Bronchial epithelial cell (primary cell): ENCODE data around the gene ULBP1. TPM values are rescaled to one million over a fixed set of nuclear protein-coding genes. Genes with fewer than 3 reads are reported as not detected.

Experiments used
- DNase-seq: peaks from one replicate; pipeline ENCODE4 v3.0.0-alpha.2; 2010; ENCODE audit warnings: low read depth
- FAIRE-seq: peaks from 2 replicates; lab custom pipeline; 2011; peaks lifted over from hg19 to GRCh38; lab: Jason Lieb, UNC
- H3K27me3 ChIP-seq: 2 replicates; pipeline ENCODE4 v1.5.1; 2011; ENCODE audit warnings: low read length; ENCODE audit not compliant: control insufficient read depth, insufficient read depth
- H3K36me3 ChIP-seq: 2 replicates; pipeline ENCODE4 v1.5.1; 2011; ENCODE audit warnings: low read length; ENCODE audit not compliant: control insufficient read depth, insufficient read depth
- H3K4me3 ChIP-seq: 2 replicates; pipeline ENCODE4 v1.5.1; 2011; ENCODE audit warnings: mild to moderate bottlenecking, low read depth, low read length, control low read depth
- total RNA-seq: library from RNA; depleted of rRNA; stranded (reverse); fragments of >200 nt; gene quantifications from 2 replicates; pipeline ENCODE4 v1.2.1, GENCODE V29; 2014
- TF ChIP-seq, protein P1 (sequence below): IDR thresholded peaks from 2 replicates; pipeline ENCODE4 v1.5.1; 2011; ENCODE audit warnings: mild to moderate bottlenecking, moderate library complexity, low read length, control low read depth, inconsistent platforms; ENCODE audit not compliant: insufficient read depth, severe bottlenecking

Gene ULBP1
- total RNA-seq, 1 donor from 2014 or later, result 1.1 TPM

GRCh38 chr6:149984773-149985172, 21.0 kb downstream of the ULBP1 start:
- TF ChIP-seq, protein P1, sequence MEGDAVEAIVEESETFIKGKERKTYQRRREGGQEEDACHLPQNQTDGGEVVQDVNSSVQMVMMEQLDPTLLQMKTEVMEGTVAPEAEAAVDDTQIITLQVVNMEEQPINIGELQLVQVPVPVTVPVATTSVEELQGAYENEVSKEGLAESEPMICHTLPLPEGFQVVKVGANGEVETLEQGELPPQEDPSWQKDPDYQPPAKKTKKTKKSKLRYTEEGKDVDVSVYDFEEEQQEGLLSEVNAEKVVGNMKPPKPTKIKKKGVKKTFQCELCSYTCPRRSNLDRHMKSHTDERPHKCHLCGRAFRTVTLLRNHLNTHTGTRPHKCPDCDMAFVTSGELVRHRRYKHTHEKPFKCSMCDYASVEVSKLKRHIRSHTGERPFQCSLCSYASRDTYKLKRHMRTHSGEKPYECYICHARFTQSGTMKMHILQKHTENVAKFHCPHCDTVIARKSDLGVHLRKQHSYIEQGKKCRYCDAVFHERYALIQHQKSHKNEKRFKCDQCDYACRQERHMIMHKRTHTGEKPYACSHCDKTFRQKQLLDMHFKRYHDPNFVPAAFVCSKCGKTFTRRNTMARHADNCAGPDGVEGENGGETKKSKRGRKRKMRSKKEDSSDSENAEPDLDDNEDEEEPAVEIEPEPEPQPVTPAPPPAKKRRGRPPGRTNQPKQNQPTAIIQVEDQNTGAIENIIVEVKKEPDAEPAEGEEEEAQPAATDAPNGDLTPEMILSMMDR, result no peak
- H3K4me3 ChIP-seq, result no peak overlapping the region
- DNase-seq (no peak), FAIRE-seq (no peak)
- peaks cover 44% of the 10 kb centered on the region for H3K27me3 ChIP-seq
- H3K36me3 ChIP-seq, result no peaks in the 10 kb centered on the region

DNA sequence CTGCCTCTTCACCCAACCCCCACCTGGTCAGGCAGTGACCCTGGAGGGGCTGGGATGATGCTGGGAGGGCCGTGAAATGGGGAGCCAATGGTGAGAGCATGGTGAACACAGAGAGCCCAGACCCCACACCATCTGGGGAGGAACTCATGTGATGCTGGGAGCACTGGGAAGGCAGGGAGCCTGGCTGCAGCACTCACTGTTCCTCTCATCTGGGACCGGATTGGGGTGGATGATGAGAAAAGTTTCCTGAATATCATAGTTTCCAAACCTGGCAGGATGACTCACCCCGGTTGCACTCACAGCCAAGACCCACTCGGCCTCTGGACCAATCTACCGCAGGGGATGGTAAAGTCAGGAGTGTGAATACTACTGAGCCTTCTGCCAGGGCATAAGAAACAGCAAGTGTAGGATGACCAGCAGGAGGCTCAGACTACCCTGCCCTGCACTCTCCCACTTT, 21.8 kb downstream of the ULBP1 start:
- FAIRE-seq (no peak), DNase-seq (peak; percentile 22)
- TF ChIP-seq, protein P1, result no peak
- Histone ChIP-seq H3K36me3 (no peaks in the 10 kb centered on the region), H3K27me3 (peaks cover 51% of the 10 kb centered on the region), H3K4me3 (no peak overlapping the region)

- DNase-seq (no peak), FAIRE-seq (no peak)
- peaks cover 65% of the 10 kb centered on the region for H3K27me3 ChIP-seq
- TF ChIP-seq, protein P1, result no peak
- no peak overlapping the region for H3K4me3 ChIP-seq
- no peaks in the 10 kb centered on the region for H3K36me3 ChIP-seq
These were observed 23.9 kb downstream of the ULBP1 start for GRCh38 chr6:149987602-149988107.

GRCh38 chr6:149988550-149989346, 25.0 kb downstream of the ULBP1 start:
- TF ChIP-seq, protein P1, result no peak
- DNase-seq (no peak), FAIRE-seq (no peak)

DNA sequence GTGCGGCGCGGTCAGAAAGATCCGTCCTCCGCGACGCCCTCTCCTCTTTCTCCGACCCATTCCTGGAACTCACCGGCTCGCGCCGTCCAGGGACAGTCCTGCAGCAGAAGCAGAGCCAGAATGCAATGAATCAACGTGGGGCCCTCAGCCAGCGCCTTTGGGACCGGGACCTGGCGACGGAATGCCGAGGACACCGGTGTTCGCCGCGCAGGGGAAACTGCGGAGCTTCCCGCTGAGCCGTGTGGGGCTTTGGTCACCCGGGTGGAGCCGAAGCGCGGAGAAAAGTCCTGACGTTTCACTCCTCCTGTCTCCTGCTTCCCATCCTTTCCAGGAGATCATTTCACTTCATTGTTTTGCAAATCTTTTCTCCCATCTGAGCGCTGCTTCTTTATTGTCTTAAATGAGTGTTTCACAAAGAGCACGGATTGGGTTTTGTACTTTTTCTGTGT, 26.5 kb downstream of the ULBP1 start:
- Histone ChIP-seq H3K4me3 (no peak overlapping the region), H3K36me3 (no peaks in the 10 kb centered on the region), H3K27me3 (peaks cover 61% of the 10 kb centered on the region)
- DNase-seq (no peak), FAIRE-seq (no peak)
- TF ChIP-seq, protein P1, result no peak

More at GRCh38 chr6:149988550-149989346, 25.0 kb downstream of the ULBP1 start:
- Histone ChIP-seq H3K4me3 (no peak overlapping the region), H3K36me3 (no peaks in the 10 kb centered on the region), H3K27me3 (peaks cover 64% of the 10 kb centered on the region)
